PC-9 (cell line): Measurements from ENCODE around the gene PPP2R2B.

Source experiments
- CTCF ChIP-seq: fragments of 200-600 bp; sonication (generic); conservative IDR thresholded peaks from 2 replicates; pipeline ENCODE4 v1.6.1; 2017; ENCODE audit warnings: mixed run types, antibody characterized with exemption, mild to moderate bottlenecking, moderate library complexity
- EZH2 ChIP-seq: fragments of 200-600 bp; sonication (generic); IDR thresholded peaks from 2 replicates; pipeline ENCODE4 v1.8.0; 2017; ENCODE audit warnings: antibody characterized with exemption, low read depth

- TF ChIP-seq EZH2 (no peak), CTCF (no peak)
Observed at GRCh38 chr5:146754621-146755020, 123.9 kb downstream of the PPP2R2B start.
